Karpas-422 (cell line): ENCODE measurements around the gene TEX264. TPM values are rescaled to one million over a fixed set of nuclear protein-coding genes. Genes with fewer than 3 reads are reported as not detected.

ENCODE experiments used
- DNase-seq: peaks from one replicate; pipeline ENCODE4 v3.0.0-alpha.2; 2015
- H2AFZ ChIP-seq: fragments of 200-600 bp; sonication (generic); 2 replicates; pipeline ENCODE4 v1.6.1; 2014; ENCODE audit warnings: antibody characterized with exemption, low read length, mixed read lengths
- H3K27ac ChIP-seq: fragments of 200-600 bp; sonication (generic); 2 replicates; pipeline ENCODE4 v1.5.1; 2014; ENCODE audit warnings: mild to moderate bottlenecking, low read length, moderate library complexity
- H3K27me3 ChIP-seq: fragments of 200-600 bp; sonication (generic); 2 replicates; pipeline ENCODE4 v1.6.1; 2014; ENCODE audit warnings: low read length, mixed read lengths
- H3K36me3 ChIP-seq: fragments of 200-600 bp; sonication (generic); 2 replicates; pipeline ENCODE4 v1.6.1; 2014; ENCODE audit warnings: low read length, mixed read lengths; ENCODE audit not compliant: insufficient read depth
- H3K4me1 ChIP-seq: fragments of 200-600 bp; sonication (generic); 2 replicates; pipeline ENCODE4 v1.6.1; 2014; ENCODE audit warnings: mild to moderate bottlenecking, low read length, mixed read lengths
- H3K4me2 ChIP-seq: fragments of 200-600 bp; sonication (generic); 2 replicates; pipeline ENCODE4 v1.6.1; 2014; ENCODE audit warnings: low read length, low read depth, mild to moderate bottlenecking; ENCODE audit not compliant: poor library complexity, severe bottlenecking
- H3K4me3 ChIP-seq: fragments of 200-600 bp; sonication (generic); 2 replicates; pipeline ENCODE4 v1.5.1; 2014; ENCODE audit warnings: mild to moderate bottlenecking, antibody characterized with exemption, low read length, mixed read lengths
- H3K79me2 ChIP-seq: fragments of 200-600 bp; sonication (generic); 2 replicates; pipeline ENCODE4 v1.6.1; 2014; ENCODE audit warnings: mild to moderate bottlenecking, low read length, mixed read lengths
- H3K9ac ChIP-seq: fragments of 200-600 bp; sonication (generic); 2 replicates; pipeline ENCODE4 v1.6.0; 2014; ENCODE audit warnings: low read length
- H3K9me2 ChIP-seq: fragments of 200-600 bp; sonication (generic), shearing (Covaris generic); replicated peaks from 2 replicates; pipeline ENCODE4 v1.6.0; 2014; ENCODE audit warnings: mild to moderate bottlenecking, low read length, moderate library complexity; ENCODE audit not compliant: insufficient read depth
- H3K9me3 ChIP-seq: fragments of 300-700, 200-600 bp; sonication (generic); 2 replicates; pipeline ENCODE4 v1.6.1; 2014; ENCODE audit warnings: low read length, mixed read lengths
- H4K20me1 ChIP-seq: fragments of 200-600 bp; sonication (generic); 2 replicates; pipeline ENCODE4 v1.6.1; 2014; ENCODE audit warnings: mild to moderate bottlenecking, antibody characterized with exemption, low read length, low read depth; ENCODE audit not compliant: insufficient read depth
- total RNA-seq: library from RNA; depleted of rRNA; stranded (reverse); fragments of >200 nt; shearing (Covaris generic); gene quantifications from 2 replicates; pipeline ENCODE4 v1.2.3, GENCODE V29; 2014; ENCODE audit warnings: low replicate concordance; rRNA removed

Gene TEX264, protein sequence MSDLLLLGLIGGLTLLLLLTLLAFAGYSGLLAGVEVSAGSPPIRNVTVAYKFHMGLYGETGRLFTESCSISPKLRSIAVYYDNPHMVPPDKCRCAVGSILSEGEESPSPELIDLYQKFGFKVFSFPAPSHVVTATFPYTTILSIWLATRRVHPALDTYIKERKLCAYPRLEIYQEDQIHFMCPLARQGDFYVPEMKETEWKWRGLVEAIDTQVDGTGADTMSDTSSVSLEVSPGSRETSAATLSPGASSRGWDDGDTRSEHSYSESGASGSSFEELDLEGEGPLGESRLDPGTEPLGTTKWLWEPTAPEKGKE
- total RNA-seq, result 63.0 and 96.6 TPM in 2 replicates

DNA sequence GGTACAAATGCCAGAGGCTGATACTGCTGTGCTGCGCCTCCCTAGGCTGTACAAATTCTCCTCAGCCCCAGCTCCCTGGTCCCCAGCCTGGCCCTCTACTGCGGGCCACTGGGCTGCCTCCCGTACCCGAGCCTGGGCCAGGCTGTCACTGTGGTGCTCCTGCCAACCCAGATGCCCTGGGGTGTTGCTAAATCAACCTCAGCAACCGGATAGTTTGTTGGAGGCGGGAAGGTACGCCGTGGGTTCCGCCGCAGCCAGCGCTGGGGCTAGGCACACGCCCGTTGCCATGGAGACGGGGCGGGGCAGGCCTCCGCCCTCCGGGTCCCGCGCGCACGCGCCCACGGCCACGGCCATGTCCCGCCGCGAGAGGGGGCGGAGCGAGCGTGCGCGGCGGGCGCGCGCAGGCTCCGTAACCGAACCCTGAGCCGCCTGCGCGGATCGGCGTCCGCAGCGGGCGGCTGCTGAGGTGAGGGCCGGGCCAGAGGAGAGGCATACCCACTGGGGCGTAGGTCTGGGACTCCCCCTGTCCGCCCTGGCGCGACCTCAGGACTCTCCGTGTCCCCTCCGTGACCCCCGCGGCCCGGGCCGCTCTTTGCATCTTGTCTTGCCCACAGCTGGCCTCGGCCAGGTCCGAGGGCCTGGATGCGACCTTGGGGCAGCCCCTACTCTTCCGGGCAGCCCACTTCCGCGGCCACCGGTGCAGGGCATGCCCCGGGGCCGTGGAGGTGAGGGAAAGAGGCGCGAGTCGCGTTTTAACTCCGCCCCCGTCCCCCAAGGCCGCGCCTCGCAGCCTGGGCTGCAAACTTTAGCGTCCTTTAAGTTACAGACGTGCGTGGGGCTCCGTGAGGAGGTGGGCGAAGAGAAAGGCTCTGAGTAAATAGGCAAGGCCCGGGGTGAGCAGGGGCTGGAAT lies at the start of gene TEX264:
Gene TEX264, plus strand, starts transcription at position 430 of the 911 bp plus-strand sequence. CDS start 3,053 bp downstream, outside the sequence.
- H3K27ac ChIP-seq, result peak within 1 kb of the TSS; percentile 83
- peak within 1 kb of the TSS; percentile 79 for H3K4me2 ChIP-seq
- DNase-seq, result peak; percentile 97
- H3K79me2 ChIP-seq, result peaks cover 47% of the 10 kb centered on the region
- no peaks in the 10 kb centered on the region for H3K27me3 ChIP-seq
- H3K4me3 ChIP-seq, result peak within 1 kb of the TSS; percentile 90
- peaks cover 6% of the 10 kb centered on the region; the same call in 1 of the 2 replicates for H4K20me1 ChIP-seq
- 0 out of 2 replicates have a peak, but pooled peaks cover 5% of the 10 kb centered on the region for H3K36me3 ChIP-seq
- H2AFZ ChIP-seq, result peak within 1 kb of the TSS; percentile 59; the same call in 1 of the 2 replicates
- H3K9me3 ChIP-seq, result no peaks in the 10 kb centered on the region
- H3K9ac ChIP-seq, result peak within 1 kb of the TSS; percentile 98
- peaks cover 51% of the 10 kb centered on the region for H3K4me1 ChIP-seq
- H3K9me2 ChIP-seq, result no peaks in the 10 kb centered on the region

DNA sequence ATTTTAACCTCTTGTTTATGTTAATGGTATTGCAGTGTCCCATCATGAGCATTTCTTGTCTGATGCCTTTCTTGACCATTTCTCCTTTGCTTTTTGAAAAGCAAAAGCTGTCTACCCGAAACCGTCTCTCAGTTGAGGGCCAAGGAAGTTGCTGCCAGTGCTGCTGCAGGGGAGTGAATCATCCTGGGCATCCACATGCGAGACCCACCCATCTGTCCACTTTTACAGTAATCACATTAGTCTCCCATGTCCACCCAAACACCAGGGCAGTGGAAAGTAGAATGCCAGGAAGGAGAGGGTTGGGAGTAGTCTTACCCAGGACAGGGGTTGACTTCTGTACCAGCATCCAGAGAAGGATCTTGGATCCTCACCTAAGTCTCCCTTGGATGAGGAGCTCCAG lies 48.6 kb upstream of the TEX264 start:
- H3K27me3 ChIP-seq, result no peaks in the 10 kb centered on the region
- no peaks in the 10 kb centered on the region for H3K36me3 ChIP-seq
- no peak overlapping the region for H2AFZ ChIP-seq
- H3K9me3 ChIP-seq, result no peaks in the 10 kb centered on the region
- H3K4me2 ChIP-seq, result no peak overlapping the region
- no peak overlapping the region for H3K4me3 ChIP-seq
- H3K27ac ChIP-seq, result no peak overlapping the region
- no peak overlapping the region for H3K9ac ChIP-seq
- no peaks in the 10 kb centered on the region for H3K9me2 ChIP-seq
- peaks cover 60% of the 10 kb centered on the region for H3K79me2 ChIP-seq
- peaks cover 25% of the 10 kb centered on the region for H3K4me1 ChIP-seq
- H4K20me1 ChIP-seq, result no peaks in the 10 kb centered on the region
- DNase-seq, result no peak

DNA sequence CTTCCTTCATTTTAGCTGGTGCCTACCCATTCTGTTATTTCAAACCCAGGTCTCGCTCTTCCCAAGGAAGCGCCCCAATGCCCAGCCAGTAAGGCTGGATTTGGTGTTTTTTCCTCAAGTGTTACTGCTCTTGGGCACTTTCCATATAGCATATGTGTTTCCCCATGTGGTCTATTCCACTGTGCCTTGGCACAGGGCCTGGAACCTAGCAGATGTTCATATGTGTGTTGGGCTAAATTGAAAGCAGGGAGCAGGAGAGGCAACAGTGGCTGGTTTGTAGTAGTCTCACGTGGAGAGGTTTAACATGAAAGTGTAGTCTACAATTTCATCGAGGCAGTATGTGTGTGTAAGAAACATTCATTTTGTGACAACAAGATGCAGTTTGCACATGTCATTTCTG lies 48.2 kb upstream of the TEX264 start:
- Histone ChIP-seq H3K4me1 (peaks cover 23% of the 10 kb centered on the region), H3K4me3 (no peak overlapping the region), H2AFZ (no peak overlapping the region), H3K36me3 (no peaks in the 10 kb centered on the region), H3K79me2 (peaks cover 58% of the 10 kb centered on the region), H3K9ac (no peak overlapping the region), H3K9me2 (no peaks in the 10 kb centered on the region), H3K9me3 (no peaks in the 10 kb centered on the region), H3K4me2 (no peak overlapping the region), H4K20me1 (no peaks in the 10 kb centered on the region), H3K27me3 (no peaks in the 10 kb centered on the region), H3K27ac (no peak overlapping the region)
- no peak for DNase-seq

DNA sequence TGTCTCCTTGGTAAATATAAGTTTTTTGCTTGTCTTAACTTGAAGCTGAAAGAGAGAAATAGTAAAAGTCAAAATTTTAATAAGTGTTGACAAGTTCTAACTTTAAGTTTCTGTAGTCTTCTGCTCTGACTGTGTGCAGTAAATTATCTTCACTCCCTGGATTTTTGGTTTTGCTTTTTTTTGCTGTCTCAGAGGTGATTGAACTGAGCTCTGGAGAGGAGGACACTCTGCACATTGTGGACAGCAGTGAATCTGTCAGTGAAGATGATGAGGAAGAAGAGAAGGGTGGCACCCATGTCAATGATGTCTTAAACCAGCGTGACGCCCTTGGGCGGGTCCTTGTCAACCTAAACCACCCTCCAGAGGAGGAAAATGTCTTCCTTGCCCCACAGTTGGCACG lies 40.5 kb upstream of the TEX264 start:
- Histone ChIP-seq H3K79me2 (peaks cover 2% of the 10 kb centered on the region; the same call in 1 of the 2 replicates), H3K4me1 (no peaks in the 10 kb centered on the region), H3K27ac (no peak overlapping the region), H3K4me2 (no peak overlapping the region), H3K9me3 (no peaks in the 10 kb centered on the region), H3K4me3 (no peak overlapping the region), H3K27me3 (no peaks in the 10 kb centered on the region), H4K20me1 (no peaks in the 10 kb centered on the region), H3K9ac (no peak overlapping the region), H3K36me3 (peaks cover 8% of the 10 kb centered on the region; the same call in 1 of the 2 replicates), H2AFZ (no peak overlapping the region), H3K9me2 (no peaks in the 10 kb centered on the region)
- no peak for DNase-seq

DNA sequence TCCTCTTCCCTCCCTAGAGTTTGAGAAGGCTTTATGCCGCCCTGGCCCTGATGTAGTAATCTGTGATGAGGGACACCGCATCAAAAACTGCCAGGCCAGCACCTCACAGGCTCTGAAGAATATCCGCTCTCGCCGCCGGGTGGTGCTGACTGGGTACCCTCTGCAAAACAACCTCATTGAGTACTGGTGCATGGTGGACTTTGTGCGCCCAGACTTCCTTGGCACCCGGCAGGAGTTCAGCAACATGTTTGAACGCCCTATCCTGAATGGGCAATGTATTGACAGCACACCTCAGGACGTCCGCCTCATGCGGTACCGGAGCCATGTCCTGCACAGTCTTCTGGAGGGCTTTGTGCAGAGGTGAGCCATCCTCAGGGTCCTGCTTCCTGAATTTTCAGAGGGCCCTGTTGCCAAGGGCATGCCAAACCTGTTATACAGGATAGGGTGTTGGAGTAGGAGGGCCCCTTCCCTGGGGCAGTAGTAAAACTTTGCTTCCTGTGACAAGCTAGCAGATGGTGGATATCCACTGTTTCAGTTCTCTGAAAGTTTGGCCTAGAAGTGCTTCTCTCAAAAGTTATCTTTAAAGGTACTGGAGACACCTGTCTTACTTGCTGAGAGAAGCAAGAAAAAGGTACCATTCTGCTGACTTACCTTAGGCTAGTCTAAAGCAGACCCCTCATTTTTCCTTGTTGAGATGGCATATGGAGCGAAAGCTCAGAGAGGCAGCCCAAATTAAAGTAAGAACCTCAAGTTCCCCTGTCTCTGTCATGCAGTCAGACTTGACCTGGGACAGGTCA lies 33.7 kb upstream of the TEX264 start:
- Histone ChIP-seq H3K9me2 (no peaks in the 10 kb centered on the region), H3K4me1 (no peaks in the 10 kb centered on the region), H3K4me2 (no peak overlapping the region), H2AFZ (no peak overlapping the region), H3K27me3 (no peaks in the 10 kb centered on the region), H3K27ac (no peak overlapping the region), H3K4me3 (no peak overlapping the region), H3K9ac (no peak overlapping the region), H3K9me3 (no peaks in the 10 kb centered on the region), H3K79me2 (no peaks in the 10 kb centered on the region), H4K20me1 (no peaks in the 10 kb centered on the region), H3K36me3 (peaks cover 10% of the 10 kb centered on the region; the same call in 1 of the 2 replicates)
- no peak for DNase-seq

DNA sequence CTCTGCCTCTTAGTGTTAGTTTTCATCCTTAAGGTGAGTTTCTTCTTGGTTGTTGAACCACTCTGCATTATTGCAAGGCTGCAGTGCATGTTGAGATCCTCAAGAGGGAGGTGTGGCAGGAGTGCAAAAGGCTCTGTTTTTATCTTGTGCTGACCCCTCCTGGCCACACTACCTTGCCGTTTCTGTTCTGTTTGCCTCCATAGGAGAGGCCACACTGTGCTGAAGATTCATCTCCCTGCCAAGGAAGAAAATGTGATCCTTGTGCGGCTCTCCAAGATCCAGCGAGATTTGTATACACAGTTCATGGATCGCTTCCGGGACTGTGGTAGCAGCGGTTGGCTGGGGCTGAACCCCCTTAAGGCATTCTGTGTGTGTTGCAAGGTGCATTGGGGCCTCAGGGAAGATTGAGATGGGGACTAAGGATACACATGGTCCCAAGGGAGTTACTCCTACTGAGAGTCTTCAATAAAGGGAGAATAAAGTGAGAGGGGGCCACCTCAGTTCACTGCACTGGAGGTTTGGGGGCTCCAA lies 33.0 kb upstream of the TEX264 start:
- Histone ChIP-seq H3K4me1 (no peaks in the 10 kb centered on the region), H3K9me3 (no peaks in the 10 kb centered on the region), H3K27me3 (no peaks in the 10 kb centered on the region), H2AFZ (no peak overlapping the region), H3K4me3 (no peak overlapping the region), H3K36me3 (peaks cover 10% of the 10 kb centered on the region; the same call in 1 of the 2 replicates), H4K20me1 (no peaks in the 10 kb centered on the region), H3K4me2 (no peak overlapping the region), H3K79me2 (no peaks in the 10 kb centered on the region), H3K9ac (no peak overlapping the region), H3K27ac (no peak overlapping the region), H3K9me2 (no peaks in the 10 kb centered on the region)
- DNase-seq, result peak; percentile 87

DNA sequence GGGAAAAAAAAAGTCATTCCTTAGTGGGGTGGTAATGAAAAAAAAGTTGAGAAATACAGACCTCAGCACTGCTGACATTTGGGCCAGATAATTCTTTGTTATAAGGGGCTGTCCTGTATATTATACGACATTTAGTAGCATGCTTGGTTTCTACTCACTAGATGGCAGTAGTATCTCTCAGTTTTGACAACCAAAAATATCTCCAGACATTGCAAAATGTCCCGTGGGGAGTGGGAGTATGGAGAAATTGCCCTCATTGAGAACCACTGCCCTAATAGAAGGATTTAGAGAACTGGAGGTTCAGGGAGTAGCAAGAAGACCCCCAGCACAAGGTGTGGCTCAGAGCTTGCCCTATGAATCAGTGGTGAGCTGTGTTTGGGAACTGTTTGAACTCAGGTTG lies 28.6 kb upstream of the TEX264 start:
- no peak overlapping the region for H3K9ac ChIP-seq
- H3K4me3 ChIP-seq, result no peak overlapping the region
- no peaks in the 10 kb centered on the region for H3K4me1 ChIP-seq
- H3K27me3 ChIP-seq, result no peaks in the 10 kb centered on the region
- no peaks in the 10 kb centered on the region for H3K9me3 ChIP-seq
- no peak overlapping the region for H2AFZ ChIP-seq
- H4K20me1 ChIP-seq, result no peaks in the 10 kb centered on the region
- peak; percentile 61 for DNase-seq
- H3K36me3 ChIP-seq, result peaks cover 28% of the 10 kb centered on the region
- H3K9me2 ChIP-seq, result no peaks in the 10 kb centered on the region
- H3K79me2 ChIP-seq, result no peaks in the 10 kb centered on the region
- H3K27ac ChIP-seq, result no peak overlapping the region
- H3K4me2 ChIP-seq, result no peak overlapping the region
